DOHH2 (cell line): ENCODE results near the gene DOCK11.

Experiments used
- H3F3A ChIP-seq: fragments of 200-600 bp; sonication (generic), shearing (Covaris generic); 2 replicates; pipeline ENCODE4 v1.6.0; 2016; ENCODE audit warnings: antibody characterized with exemption, mild to moderate bottlenecking; ENCODE audit not compliant: control insufficient read depth, insufficient read depth
- H3K27ac ChIP-seq: fragments of 200-600 bp; sonication (generic); 2 replicates; pipeline ENCODE4 v1.5.1; 2014; ENCODE audit warnings: low read depth, mild to moderate bottlenecking, low read length, moderate library complexity
- H3K27me3 ChIP-seq: fragments of 200-600 bp; sonication (generic); 2 replicates; pipeline ENCODE4 v1.6.1; 2014; ENCODE audit warnings: mild to moderate bottlenecking, low read length, mixed read lengths; ENCODE audit not compliant: control insufficient read depth
- H3K36me3 ChIP-seq: fragments of 200-600 bp; sonication (generic); 2 replicates; pipeline ENCODE4 v1.6.1; 2014; ENCODE audit warnings: mild to moderate bottlenecking, low read length, moderate library complexity, mixed read lengths; ENCODE audit not compliant: control insufficient read depth
- H3K4me1 ChIP-seq: fragments of 200-600 bp; sonication (generic); 2 replicates; pipeline ENCODE4 v1.6.1; 2014; ENCODE audit warnings: mild to moderate bottlenecking, low read length, mixed read lengths; ENCODE audit not compliant: control insufficient read depth
- H3K4me2 ChIP-seq: fragments of 200-600 bp; sonication (generic); 2 replicates; pipeline ENCODE4 v1.6.0; 2014; ENCODE audit warnings: mild to moderate bottlenecking, low read length, moderate library complexity
- H3K4me3 ChIP-seq: fragments of 200-600 bp; sonication (generic); 2 replicates; pipeline ENCODE4 v1.5.1; 2014; ENCODE audit warnings: mild to moderate bottlenecking, low read length, mixed read lengths
- H3K79me2 ChIP-seq: fragments of 200-600 bp; sonication (generic); 2 replicates; pipeline ENCODE4 v1.6.1; 2014; ENCODE audit warnings: mild to moderate bottlenecking, low read length, mixed read lengths; ENCODE audit not compliant: control insufficient read depth
- H3K9me2 ChIP-seq: fragments of 200-600 bp; sonication (generic); replicated peaks from 2 replicates; pipeline ENCODE4 v1.6.1; 2014; ENCODE audit warnings: mild to moderate bottlenecking, low read length, mixed read lengths; ENCODE audit not compliant: control insufficient read depth
- H3K9me3 ChIP-seq: fragments of 200-600 bp; sonication (generic); 2 replicates; pipeline ENCODE4 v1.6.1; 2014; ENCODE audit warnings: antibody characterized with exemption, low read length, mixed read lengths; ENCODE audit not compliant: control insufficient read depth, insufficient read depth
- H4K20me1 ChIP-seq: fragments of 200-600 bp; sonication (generic); 2 replicates; pipeline ENCODE4 v1.6.0; 2014; ENCODE audit warnings: low read depth, mild to moderate bottlenecking, antibody characterized with exemption, low read length, moderate library complexity; ENCODE audit not compliant: control insufficient read depth, insufficient read depth
- EZH2phosphoT487 ChIP-seq: fragments of 200-600 bp; sonication (generic); IDR thresholded peaks from 2 replicates; pipeline ENCODE4 v1.6.1; 2017; ENCODE audit warnings: borderline replicate concordance, mild to moderate bottlenecking, antibody characterized with exemption, low read length, moderate library complexity, mixed read lengths
- TF ChIP-seq, protein P1 (sequence below): fragments of 200-600 bp; sonication (generic); IDR thresholded peaks from one replicate; pipeline ENCODE4 v1.5.1; 2014; ENCODE audit warnings: antibody characterized with exemption, mild to moderate bottlenecking, low read depth, low read length; ENCODE audit not compliant: poor library complexity, severe bottlenecking

The DOCK11 gene

DNA sequence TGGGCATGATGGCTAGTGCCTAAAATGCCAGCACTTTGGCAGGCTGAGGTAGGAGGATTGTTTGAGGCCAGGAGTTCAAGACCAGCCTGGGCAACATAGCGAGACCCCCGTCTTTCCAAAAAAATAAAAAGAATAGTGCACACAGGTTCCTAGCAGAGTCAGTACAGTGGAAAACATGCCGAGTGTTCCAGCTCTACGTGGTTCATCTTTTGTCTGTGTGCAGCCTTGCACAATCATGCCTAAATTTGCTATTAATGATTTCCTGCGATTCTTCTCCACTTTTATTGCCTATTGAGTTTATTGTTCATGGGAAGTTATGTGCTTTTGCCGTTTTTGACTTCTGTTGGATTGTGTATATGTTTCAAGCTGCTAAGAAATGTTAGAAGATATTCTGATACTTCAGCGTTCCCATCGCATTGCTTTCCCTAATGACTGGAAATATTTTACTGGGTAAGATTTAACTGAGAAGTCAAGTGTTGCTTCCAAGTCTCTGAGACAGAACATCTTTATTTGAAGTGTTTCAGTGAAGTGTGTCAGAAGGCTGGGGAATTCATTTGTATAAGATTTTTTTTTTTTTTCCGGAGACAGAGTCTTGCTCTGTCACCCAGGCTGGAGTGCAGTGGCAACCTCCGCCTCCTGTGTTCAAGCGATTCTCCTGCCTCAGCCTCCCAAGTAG, 11.3 kb downstream of the DOCK11 start:
- no peak overlapping the region for H3K4me2 ChIP-seq
- H3K9me3 ChIP-seq, result no peaks in the 10 kb centered on the region
- no peak overlapping the region for H3K27ac ChIP-seq
- H4K20me1 ChIP-seq, result no peaks in the 10 kb centered on the region
- H3K4me3 ChIP-seq, result no peak overlapping the region
- H3K36me3 ChIP-seq, result no peaks in the 10 kb centered on the region
- peaks cover 22% of the 10 kb centered on the region for H3K4me1 ChIP-seq
- no peaks in the 10 kb centered on the region for H3F3A ChIP-seq
- H3K27me3 ChIP-seq, result no peaks in the 10 kb centered on the region
- peaks cover 59% of the 10 kb centered on the region for H3K79me2 ChIP-seq
- H3K9me2 ChIP-seq, result no peaks in the 10 kb centered on the region
- no peak for TF ChIP-seq EZH2phosphoT487

DNA sequence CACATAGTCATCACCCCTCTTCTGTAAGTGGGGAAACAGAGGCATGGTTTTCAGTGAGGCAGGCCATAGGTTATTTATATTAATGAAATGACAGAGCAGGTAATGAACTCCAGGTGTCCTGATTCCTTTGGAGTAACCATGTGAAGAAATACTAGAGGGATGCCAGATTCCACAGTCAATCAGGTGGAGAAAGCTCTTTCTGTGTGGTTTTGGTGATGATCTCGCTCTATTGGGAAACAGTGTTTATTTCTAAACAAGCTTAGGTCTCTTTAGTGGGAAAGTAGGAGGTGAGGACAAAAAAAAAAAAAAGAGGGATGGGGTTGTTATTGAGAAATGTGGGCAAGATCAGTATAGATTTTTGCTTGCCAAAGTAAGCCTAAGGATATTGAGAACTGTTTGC, 12.2 kb downstream of the DOCK11 start:
- Histone ChIP-seq H3K4me1 (peaks cover 14% of the 10 kb centered on the region), H3F3A (no peaks in the 10 kb centered on the region), H3K79me2 (peaks cover 54% of the 10 kb centered on the region), H4K20me1 (no peaks in the 10 kb centered on the region), H3K4me2 (no peak overlapping the region), H3K9me2 (no peaks in the 10 kb centered on the region), H3K4me3 (no peak overlapping the region), H3K27ac (no peak overlapping the region), H3K9me3 (no peaks in the 10 kb centered on the region), H3K36me3 (no peaks in the 10 kb centered on the region), H3K27me3 (no peaks in the 10 kb centered on the region)
- TF ChIP-seq, protein P1, sequence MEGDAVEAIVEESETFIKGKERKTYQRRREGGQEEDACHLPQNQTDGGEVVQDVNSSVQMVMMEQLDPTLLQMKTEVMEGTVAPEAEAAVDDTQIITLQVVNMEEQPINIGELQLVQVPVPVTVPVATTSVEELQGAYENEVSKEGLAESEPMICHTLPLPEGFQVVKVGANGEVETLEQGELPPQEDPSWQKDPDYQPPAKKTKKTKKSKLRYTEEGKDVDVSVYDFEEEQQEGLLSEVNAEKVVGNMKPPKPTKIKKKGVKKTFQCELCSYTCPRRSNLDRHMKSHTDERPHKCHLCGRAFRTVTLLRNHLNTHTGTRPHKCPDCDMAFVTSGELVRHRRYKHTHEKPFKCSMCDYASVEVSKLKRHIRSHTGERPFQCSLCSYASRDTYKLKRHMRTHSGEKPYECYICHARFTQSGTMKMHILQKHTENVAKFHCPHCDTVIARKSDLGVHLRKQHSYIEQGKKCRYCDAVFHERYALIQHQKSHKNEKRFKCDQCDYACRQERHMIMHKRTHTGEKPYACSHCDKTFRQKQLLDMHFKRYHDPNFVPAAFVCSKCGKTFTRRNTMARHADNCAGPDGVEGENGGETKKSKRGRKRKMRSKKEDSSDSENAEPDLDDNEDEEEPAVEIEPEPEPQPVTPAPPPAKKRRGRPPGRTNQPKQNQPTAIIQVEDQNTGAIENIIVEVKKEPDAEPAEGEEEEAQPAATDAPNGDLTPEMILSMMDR, result no peak
- TF ChIP-seq EZH2phosphoT487, result no peak

DNA sequence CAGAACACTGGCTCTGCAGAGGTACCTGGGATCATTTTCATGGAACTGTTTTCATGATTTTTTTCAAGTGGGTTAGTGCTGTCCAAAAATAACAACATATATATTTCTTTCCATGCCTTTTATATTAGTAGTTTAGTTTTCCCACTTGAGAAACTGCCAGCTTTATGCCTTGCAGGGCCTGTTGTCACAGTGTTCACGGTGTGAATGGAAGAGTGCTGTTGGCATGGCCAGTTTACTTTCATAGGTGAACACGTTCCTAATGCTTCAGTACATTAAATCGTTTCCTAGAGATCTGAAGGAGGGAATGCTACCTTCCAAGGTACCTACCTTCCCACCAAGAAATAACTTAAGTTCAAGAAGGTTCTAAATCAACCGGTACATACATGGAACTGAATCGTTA, 12.6 kb downstream of the DOCK11 start:
- H3K4me2 ChIP-seq, result no peak overlapping the region
- H3F3A ChIP-seq, result no peaks in the 10 kb centered on the region
- no peak overlapping the region for H3K27ac ChIP-seq
- no peak overlapping the region for H3K4me3 ChIP-seq
- no peak for TF ChIP-seq EZH2phosphoT487
- no peaks in the 10 kb centered on the region for H3K27me3 ChIP-seq
- peaks cover 10% of the 10 kb centered on the region for H3K4me1 ChIP-seq
- H3K79me2 ChIP-seq, result peaks cover 55% of the 10 kb centered on the region
- H3K9me3 ChIP-seq, result no peaks in the 10 kb centered on the region
- H3K36me3 ChIP-seq, result no peaks in the 10 kb centered on the region
- H3K9me2 ChIP-seq, result no peaks in the 10 kb centered on the region
- no peaks in the 10 kb centered on the region for H4K20me1 ChIP-seq

DNA sequence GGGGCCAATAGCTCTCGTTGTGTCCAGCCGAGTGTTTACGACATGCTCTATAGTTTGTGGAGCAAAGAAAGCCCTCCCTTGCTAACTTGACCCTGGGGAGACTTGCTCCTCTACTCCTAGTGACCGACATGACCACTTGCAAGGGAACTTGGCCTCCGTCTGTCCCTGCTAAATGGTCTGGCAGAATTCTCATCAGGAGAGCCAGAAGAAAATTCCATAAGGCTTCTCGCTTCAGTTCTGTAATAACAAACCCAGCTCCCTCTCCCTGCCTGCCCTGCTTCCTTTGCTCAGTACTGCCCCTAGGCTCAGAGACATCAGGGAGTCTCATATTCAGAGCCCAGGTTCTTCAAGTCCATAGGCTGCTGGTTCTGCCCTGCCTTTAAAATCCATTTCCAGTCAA, 13.0 kb downstream of the DOCK11 start:
- Histone ChIP-seq H3K27me3 (no peaks in the 10 kb centered on the region), H3K4me1 (peaks cover 5% of the 10 kb centered on the region), H3K4me3 (no peak overlapping the region), H3K27ac (no peak overlapping the region), H3K79me2 (peaks cover 53% of the 10 kb centered on the region), H4K20me1 (no peaks in the 10 kb centered on the region), H3K9me3 (no peaks in the 10 kb centered on the region), H3K9me2 (no peaks in the 10 kb centered on the region), H3F3A (no peaks in the 10 kb centered on the region), H3K4me2 (no peak overlapping the region), H3K36me3 (no peaks in the 10 kb centered on the region)
- TF ChIP-seq, protein P1, result no peak
- no peak for TF ChIP-seq EZH2phosphoT487
